T follicular helper cell (primary cell): ENCODE results near the gene NAA10.
"Not testable (repeated sequence)": the region's sequence is repeated elsewhere in the genome, so short reads cannot be mapped to it uniquely, and the experiment has no call there.

Experiments
- DNase-seq: peaks from one replicate; pipeline ENCODE4 v3.0.0-alpha.2; 2020; ENCODE audit warnings: low read depth
- total RNA-seq, 2 experiments: gene quantifications; one replicate each; lab custom pipeline; 2026; lab: John Stamatoyannopoulos, UW

Gene NAA10
- total RNA-seq: 21.2 to 31.1 reads per million in 2 experiments

GRCh38 chrX:153934762-153935325, at the start of gene NAA10:
TSS of gene NAA10 (minus strand) at chrX:153935037. CDS start at chrX:153934904, 133 bp downstream.
- DNase-seq: peak; percentile 30

GRCh38 chrX:153983321-153983801, 48.5 kb upstream of the NAA10 start:
- no peak for DNase-seq

GRCh38 chrX:153981771-153982533, 47.1 kb upstream of the NAA10 start:
- DNase-seq: peak; percentile 45

- no peak for DNase-seq
Measured at GRCh38 chrX:153981231-153981630, 46.4 kb upstream of the NAA10 start.

- not testable (repeated sequence) for DNase-seq
Measured at GRCh38 chrX:153980394-153980793, 45.6 kb upstream of the NAA10 start.

GRCh38 chrX:153974726-153975286, 40.0 kb upstream of the NAA10 start:
- DNase-seq: no peak

GRCh38 chrX:153974003-153974725, 39.3 kb upstream of the NAA10 start:
- no peak for DNase-seq

- no peak for DNase-seq
Measured at GRCh38 chrX:153973127-153974002, 38.5 kb upstream of the NAA10 start.

- DNase-seq: peak; percentile 83
Measured at GRCh38 chrX:153972368-153973126, 37.7 kb upstream of the NAA10 start, which contains the start of gene TMEM187. TSS of gene TMEM187 (plus strand) at chrX:153972754. CDS start at chrX:153982063, 9,309 bp downstream.

- DNase-seq: peak; percentile 92
Measured at GRCh38 chrX:153971450-153972367, 36.9 kb upstream of the NAA10 start, which contains the start of gene HCFC1. TSS of gene HCFC1 (minus strand) at chrX:153971818. CDS start at chrX:153970840, 978 bp downstream.

- peak; percentile 86 for DNase-seq
Measured at GRCh38 chrX:153971124-153971449, 36.2 kb upstream of the NAA10 start.

GRCh38 chrX:153970357-153971123, 35.7 kb upstream of the NAA10 start:
- no peak for DNase-seq

- no peak for DNase-seq
Measured at GRCh38 chrX:153969904-153970356, 35.1 kb upstream of the NAA10 start.

- no peak for DNase-seq
Measured at GRCh38 chrX:153969125-153969903, 34.5 kb upstream of the NAA10 start.

GRCh38 chrX:153968754-153969124, 33.9 kb upstream of the NAA10 start:
- peak; percentile 42 for DNase-seq

GRCh38 chrX:153968255-153968654, 33.4 kb upstream of the NAA10 start:
- no peak for DNase-seq

GRCh38 chrX:153967536-153968224, 32.8 kb upstream of the NAA10 start:
- no peak for DNase-seq
